WTC11 (cell line): ENCODE measurements around the gene CENPK. TPM values are rescaled to one million over a fixed set of nuclear protein-coding genes. Genes with fewer than 3 reads are reported as not detected.
A peak's percentile ranks its signal among the peaks of the same experiment; 100 is the strongest.
"Not testable (repeated sequence)": the region's sequence is repeated elsewhere in the genome, so short reads cannot be mapped to it uniquely, and the experiment has no call there.

Experiments
- ATAC-seq: fragments of 200-7000 bp; cut with Tn5 transposase; 2 replicates; pipeline ENCODE4 v1.10.0; 2021; ENCODE audit warnings: mild to moderate bottlenecking, moderate library complexity
- CTCF ChIA-PET: fragments of 300-600 bp; sonication (Branson Sonifier 250); formaldehyde crosslinking; loops from one replicate; lab custom pipeline; 2021; ENCODE audit warnings: antibody characterized with exemption; lab: Charles Lee
- POLR2A ChIA-PET: fragments of 350-600 bp; sonication (Branson Sonifier 250); formaldehyde crosslinking; loops from one replicate; lab custom pipeline; 2021; ENCODE audit warnings: antibody characterized with exemption; lab: Charles Lee
- DNase-seq: peaks from one replicate; pipeline ENCODE4 v3.0.0; 2021; ENCODE audit warnings: low spot score
- H3K27ac Mint-ChIP-seq: 2 replicates; pipeline ENCODE4 v1.8.0; 2021; ENCODE audit warnings: mixed read lengths
- H3K27me3 Mint-ChIP-seq: 2 replicates; pipeline ENCODE4 v1.8.0; 2021; ENCODE audit warnings: low read depth, mild to moderate bottlenecking, moderate library complexity, mixed read lengths
- H3K36me3 Mint-ChIP-seq: 2 replicates; pipeline ENCODE4 v1.8.0; 2021; ENCODE audit warnings: mixed read lengths
- H3K4me1 Mint-ChIP-seq: 2 replicates; pipeline ENCODE4 v1.8.0; 2022; ENCODE audit warnings: mixed read lengths
- H3K4me3 Mint-ChIP-seq: 2 replicates; pipeline ENCODE4 v1.8.0; 2021; ENCODE audit warnings: mild to moderate bottlenecking, moderate library complexity, mixed read lengths
- H3K9me3 Mint-ChIP-seq: 2 replicates; pipeline ENCODE4 v1.8.0; 2021; ENCODE audit warnings: mixed read lengths
- CBFB ChIP-seq: sonication (generic); formaldehyde crosslinking; IDR thresholded peaks from 2 replicates; pipeline ENCODE4 v1.8.1; 2022; ENCODE audit warnings: mild to moderate bottlenecking, low read depth, missing genetic modification reagents
- ELF4 ChIP-seq: sonication (generic); formaldehyde crosslinking; IDR thresholded peaks from 2 replicates; pipeline ENCODE4 v1.8.1; 2022; ENCODE audit warnings: low read depth, mild to moderate bottlenecking, moderate library complexity, missing genetic modification reagents
- EMX1 ChIP-seq: fragments of 250-450 bp; sonication (Bioruptor Pico); IDR thresholded peaks from 2 replicates; pipeline ENCODE4 v1.8.0; 2021; ENCODE audit warnings: mild to moderate bottlenecking
- ETV6 ChIP-seq: sonication (generic); formaldehyde crosslinking; IDR thresholded peaks from 2 replicates; pipeline ENCODE4 v1.8.1; 2022; ENCODE audit warnings: mild to moderate bottlenecking, missing genetic modification reagents
- JUN ChIP-seq: sonication (generic); formaldehyde crosslinking; IDR thresholded peaks from 2 replicates; pipeline ENCODE4 v1.8.0; 2023; ENCODE audit warnings: mild to moderate bottlenecking, missing genetic modification reagents
- MXD4 ChIP-seq: fragments of 250-450 bp; sonication (Bioruptor Pico); IDR thresholded peaks from 2 replicates; pipeline ENCODE4 v1.8.0; 2021; ENCODE audit warnings: mild to moderate bottlenecking, moderate library complexity, borderline replicate concordance
- MYBL2 ChIP-seq: sonication (generic); formaldehyde crosslinking; IDR thresholded peaks from 2 replicates; pipeline ENCODE4 v1.8.1; 2023; ENCODE audit warnings: mild to moderate bottlenecking, moderate library complexity, missing genetic modification reagents
- NFATC4 ChIP-seq: fragments of 250-450 bp; sonication (Bioruptor Pico); IDR thresholded peaks from 2 replicates; pipeline ENCODE4 v1.9.0; 2021; ENCODE audit warnings: mild to moderate bottlenecking
- NR2C2 ChIP-seq: sonication (generic); formaldehyde crosslinking; IDR thresholded peaks from 2 replicates; pipeline ENCODE4 v1.8.0; 2022; ENCODE audit warnings: mild to moderate bottlenecking, missing genetic modification reagents
- RELA ChIP-seq: sonication (generic); formaldehyde crosslinking; IDR thresholded peaks from 2 replicates; pipeline ENCODE4 v1.8.1; 2022; ENCODE audit warnings: missing genetic modification reagents, mild to moderate bottlenecking, borderline replicate concordance
- RORB ChIP-seq: fragments of 250-450 bp; sonication (Bioruptor Pico); IDR thresholded peaks from 2 replicates; pipeline ENCODE4 v1.9.0; 2021; ENCODE audit warnings: mild to moderate bottlenecking
- SP1 ChIP-seq: sonication (generic); formaldehyde crosslinking; conservative IDR thresholded peaks from 2 replicates; pipeline ENCODE4 v1.8.1; 2022; ENCODE audit warnings: missing genetic modification reagents
- TEAD4 ChIP-seq: sonication (generic); formaldehyde crosslinking; IDR thresholded peaks from 2 replicates; pipeline ENCODE4 v1.8.0; 2022; ENCODE audit warnings: mild to moderate bottlenecking, missing genetic modification reagents
- ZNF232 ChIP-seq: sonication (generic); formaldehyde crosslinking; IDR thresholded peaks from 2 replicates; pipeline ENCODE4 v1.8.0; 2022; ENCODE audit warnings: mild to moderate bottlenecking, missing genetic modification reagents
- ZSCAN18 ChIP-seq: fragments of 250-450 bp; sonication (Bioruptor Pico); IDR thresholded peaks from 2 replicates; pipeline ENCODE4 v2.1.2; 2022; ENCODE audit warnings: mild to moderate bottlenecking, moderate library complexity
- total RNA-seq: library from RNA; stranded (reverse); gene quantifications from 3 replicates; pipeline ENCODE4 v1.2.3, GENCODE V29; 2021
- TF ChIP-seq, protein P1 (sequence below): fragments of 200-600 bp; IDR thresholded peaks from 2 replicates; pipeline ENCODE4 v1.8.0; 2022; ENCODE audit warnings: antibody characterized with exemption
- TF ChIP-seq, protein P2 (sequence below): sonication (generic); formaldehyde crosslinking; IDR thresholded peaks from 2 replicates; pipeline ENCODE4 v1.8.1; 2023; ENCODE audit warnings: mild to moderate bottlenecking, moderate library complexity, missing genetic modification reagents
- TF ChIP-seq, protein P3 (sequence below): sonication (generic); formaldehyde crosslinking; IDR thresholded peaks from 2 replicates; pipeline ENCODE4 v1.8.0; 2022; ENCODE audit warnings: missing genetic modification reagents

The CENPK gene
- total RNA-seq, 1 experiment from 2014 or later: 37.5 TPM

GRCh38 chr5:65488038-65488687 lies 74.8 kb downstream of the CENPK start:
- H3K4me3 Mint-ChIP-seq, ATAC-seq, CTCF ChIA-PET, H3K27me3 Mint-ChIP-seq, H3K4me1 Mint-ChIP-seq, POLR2A ChIA-PET, H3K27ac Mint-ChIP-seq, H3K36me3 Mint-ChIP-seq, DNase-seq, H3K9me3 Mint-ChIP-seq: not testable (repeated sequence)
- TF ChIP-seq, protein P1, sequence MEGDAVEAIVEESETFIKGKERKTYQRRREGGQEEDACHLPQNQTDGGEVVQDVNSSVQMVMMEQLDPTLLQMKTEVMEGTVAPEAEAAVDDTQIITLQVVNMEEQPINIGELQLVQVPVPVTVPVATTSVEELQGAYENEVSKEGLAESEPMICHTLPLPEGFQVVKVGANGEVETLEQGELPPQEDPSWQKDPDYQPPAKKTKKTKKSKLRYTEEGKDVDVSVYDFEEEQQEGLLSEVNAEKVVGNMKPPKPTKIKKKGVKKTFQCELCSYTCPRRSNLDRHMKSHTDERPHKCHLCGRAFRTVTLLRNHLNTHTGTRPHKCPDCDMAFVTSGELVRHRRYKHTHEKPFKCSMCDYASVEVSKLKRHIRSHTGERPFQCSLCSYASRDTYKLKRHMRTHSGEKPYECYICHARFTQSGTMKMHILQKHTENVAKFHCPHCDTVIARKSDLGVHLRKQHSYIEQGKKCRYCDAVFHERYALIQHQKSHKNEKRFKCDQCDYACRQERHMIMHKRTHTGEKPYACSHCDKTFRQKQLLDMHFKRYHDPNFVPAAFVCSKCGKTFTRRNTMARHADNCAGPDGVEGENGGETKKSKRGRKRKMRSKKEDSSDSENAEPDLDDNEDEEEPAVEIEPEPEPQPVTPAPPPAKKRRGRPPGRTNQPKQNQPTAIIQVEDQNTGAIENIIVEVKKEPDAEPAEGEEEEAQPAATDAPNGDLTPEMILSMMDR: 0 out of 2 replicates have a peak, but pooled peaks have one; percentile 26

DNA sequence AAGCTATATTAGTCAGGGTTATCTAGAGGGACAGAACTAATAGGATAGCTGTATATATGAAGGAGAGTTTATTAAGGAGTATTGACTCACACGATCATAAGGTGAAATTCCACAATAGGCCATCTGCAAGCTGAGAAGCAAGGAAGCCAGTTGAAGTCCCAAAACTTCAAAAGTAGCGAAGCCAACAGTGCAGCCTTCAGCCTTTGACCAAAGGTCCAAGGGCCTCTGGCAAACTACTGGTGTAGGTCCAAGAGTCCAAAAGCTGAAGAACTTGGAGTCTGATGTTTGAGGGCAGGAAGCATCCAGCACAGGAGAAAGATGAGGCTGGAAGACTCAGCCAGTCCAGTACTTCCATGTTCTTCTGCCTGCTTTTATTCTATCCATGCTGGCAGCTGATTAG lies 76.2 kb downstream of the CENPK start:
- POLR2A ChIA-PET, DNase-seq, H3K9me3 Mint-ChIP-seq, H3K27ac Mint-ChIP-seq, ATAC-seq, H3K4me3 Mint-ChIP-seq, H3K27me3 Mint-ChIP-seq, H3K36me3 Mint-ChIP-seq: not testable (repeated sequence)
- CTCF ChIA-PET: interaction anchor here (0.7 kb wide), 1 partner anchor 676 kb away, joined by 3 read pairs; no protein-coding TSS in a partner anchor
- peaks cover 16% of the 10 kb centered on the region for H3K4me1 Mint-ChIP-seq

DNA sequence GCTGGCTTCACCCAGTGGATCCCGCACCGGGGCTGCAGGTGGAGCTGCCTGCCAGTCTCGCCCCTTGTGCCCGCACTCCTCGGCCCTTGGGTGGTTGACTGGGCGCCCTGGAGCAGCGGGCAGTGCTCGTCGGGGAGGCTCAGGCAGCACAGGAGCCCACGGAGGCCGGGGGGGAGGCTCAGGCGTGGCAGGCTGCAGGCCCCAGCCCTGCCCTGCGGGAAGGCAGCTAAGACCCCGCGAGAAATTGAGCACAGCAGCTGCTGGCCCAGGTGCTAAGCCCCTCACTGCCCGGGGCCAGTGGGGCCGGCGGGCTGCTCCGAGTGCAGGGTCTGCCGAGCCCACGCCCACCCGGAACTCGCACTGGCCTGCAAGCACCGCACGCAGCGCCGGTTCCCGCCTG lies 77.6 kb downstream of the CENPK start:
- H3K36me3 Mint-ChIP-seq: peaks cover 5% of the 10 kb centered on the region; the same call in 1 of the 2 replicates
- 0 out of 2 replicates have a peak, but pooled peaks cover 7% of the 10 kb centered on the region for H3K9me3 Mint-ChIP-seq
- no peak for ATAC-seq
- no peaks in the 10 kb centered on the region for H3K27me3 Mint-ChIP-seq
- no peak overlapping the region for H3K4me3 Mint-ChIP-seq
- no peak for TF ChIP-seq SP1 (CRISPR knock-in tag)
- TF ChIP-seq, protein P2, sequence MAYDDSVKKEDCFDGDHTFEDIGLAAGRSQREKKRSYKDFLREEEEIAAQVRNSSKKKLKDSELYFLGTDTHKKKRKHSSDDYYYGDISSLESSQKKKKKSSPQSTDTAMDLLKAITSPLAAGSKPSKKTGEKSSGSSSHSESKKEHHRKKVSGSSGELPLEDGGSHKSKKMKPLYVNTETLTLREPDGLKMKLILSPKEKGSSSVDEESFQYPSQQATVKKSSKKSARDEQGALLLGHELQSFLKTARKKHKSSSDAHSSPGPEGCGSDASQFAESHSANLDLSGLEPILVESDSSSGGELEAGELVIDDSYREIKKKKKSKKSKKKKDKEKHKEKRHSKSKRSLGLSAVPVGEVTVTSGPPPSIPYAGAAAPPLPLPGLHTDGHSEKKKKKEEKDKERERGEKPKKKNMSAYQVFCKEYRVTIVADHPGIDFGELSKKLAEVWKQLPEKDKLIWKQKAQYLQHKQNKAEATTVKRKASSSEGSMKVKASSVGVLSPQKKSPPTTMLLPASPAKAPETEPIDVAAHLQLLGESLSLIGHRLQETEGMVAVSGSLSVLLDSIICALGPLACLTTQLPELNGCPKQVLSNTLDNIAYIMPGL (CRISPR knock-in tag): 0 out of 2 replicates have a peak, but pooled peaks have one; percentile 33
- TF ChIP-seq, all 79 proteins: peak for 1
- H3K4me1 Mint-ChIP-seq: peaks cover 16% of the 10 kb centered on the region
- CTCF ChIA-PET: interaction anchor here (1.3 kb wide), 1 partner anchor 674 kb away, joined by 6 read pairs; no protein-coding TSS in a partner anchor
- no peak overlapping the region for H3K27ac Mint-ChIP-seq
- DNase-seq: no peak
- POLR2A ChIA-PET: no interaction called here

DNA sequence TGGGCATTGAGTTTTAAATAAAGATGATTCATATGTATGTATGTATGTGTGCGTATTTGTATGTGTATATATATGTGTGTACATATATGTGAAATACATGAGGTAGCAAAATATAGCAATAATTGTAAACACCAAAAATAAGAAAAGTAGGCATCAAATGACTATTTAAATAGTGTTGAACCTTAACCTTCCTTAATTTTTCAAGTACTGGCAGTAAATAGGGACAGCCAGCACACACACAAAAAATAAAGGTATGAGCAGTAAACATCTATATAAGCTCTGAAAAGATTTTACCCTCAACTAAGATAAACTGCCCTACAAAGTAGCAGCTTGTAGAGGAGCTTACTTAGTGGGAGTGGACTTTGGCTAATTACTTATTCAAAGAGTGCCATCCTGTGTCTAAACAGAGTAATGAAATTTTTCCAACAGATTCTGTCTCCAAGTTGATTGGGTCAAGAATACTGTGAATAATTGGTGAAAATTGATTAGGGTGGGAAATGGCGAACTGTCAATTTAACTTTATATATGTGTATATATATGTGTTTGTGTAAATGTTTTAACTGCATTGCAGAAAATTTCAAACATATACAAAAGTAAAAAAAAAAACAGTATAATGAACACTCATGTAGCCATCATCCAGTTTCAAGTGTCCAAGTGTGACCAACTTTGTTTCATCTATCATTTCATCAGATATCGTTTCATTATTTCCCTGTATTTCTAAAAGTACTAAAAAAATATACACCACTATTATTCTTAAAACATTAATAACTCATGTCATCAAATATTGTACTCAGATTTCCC lies 79.2 kb downstream of the CENPK start:
- ChIA-PET POLR2A (interaction anchor here (1.5 to 1.6 kb wide), 2 partner anchors 381 to 448 kb away, joined by 4 to 13 read pairs; no protein-coding TSS in a partner anchor), CTCF (interaction anchor here (0.6 to 4.4 kb wide), 26 partner anchors 9 to 847 kb away, joined by 3 to 66 read pairs (median 4); partner anchors contain the start of genes CENPK and PPWD1)
- no peak overlapping the region for H3K4me3 Mint-ChIP-seq
- no peaks in the 10 kb centered on the region for H3K27me3 Mint-ChIP-seq
- peaks cover 5% of the 10 kb centered on the region; the same call in 1 of the 2 replicates for H3K36me3 Mint-ChIP-seq
- no peak for DNase-seq
- peak overlapping the region; percentile 89 for H3K27ac Mint-ChIP-seq
- 0 out of 2 replicates have a peak, but pooled peaks cover 7% of the 10 kb centered on the region for H3K9me3 Mint-ChIP-seq
- H3K4me1 Mint-ChIP-seq: peaks cover 16% of the 10 kb centered on the region
- ATAC-seq: peak; percentile 38
- TF ChIP-seq ZNF232 (CRISPR knock-in tag) (no peak), ELF4 (CRISPR knock-in tag) (no peak), ETV6 (CRISPR knock-in tag) (no peak), NFATC4 (CRISPR knock-in tag) (no peak), MXD4 (CRISPR knock-in tag) (no peak), SP1 (CRISPR knock-in tag) (no peak), JUN (CRISPR knock-in tag) (no peak), RORB (no peak), EMX1 (CRISPR knock-in tag) (no peak), TEAD4 (CRISPR knock-in tag) (no peak), CBFB (CRISPR knock-in tag) (no peak), NR2C2 (CRISPR knock-in tag) (no peak), ZSCAN18 (CRISPR knock-in tag) (no peak), RELA (CRISPR knock-in tag) (no peak), MYBL2 (no peak)
- TF ChIP-seq, protein P3, sequence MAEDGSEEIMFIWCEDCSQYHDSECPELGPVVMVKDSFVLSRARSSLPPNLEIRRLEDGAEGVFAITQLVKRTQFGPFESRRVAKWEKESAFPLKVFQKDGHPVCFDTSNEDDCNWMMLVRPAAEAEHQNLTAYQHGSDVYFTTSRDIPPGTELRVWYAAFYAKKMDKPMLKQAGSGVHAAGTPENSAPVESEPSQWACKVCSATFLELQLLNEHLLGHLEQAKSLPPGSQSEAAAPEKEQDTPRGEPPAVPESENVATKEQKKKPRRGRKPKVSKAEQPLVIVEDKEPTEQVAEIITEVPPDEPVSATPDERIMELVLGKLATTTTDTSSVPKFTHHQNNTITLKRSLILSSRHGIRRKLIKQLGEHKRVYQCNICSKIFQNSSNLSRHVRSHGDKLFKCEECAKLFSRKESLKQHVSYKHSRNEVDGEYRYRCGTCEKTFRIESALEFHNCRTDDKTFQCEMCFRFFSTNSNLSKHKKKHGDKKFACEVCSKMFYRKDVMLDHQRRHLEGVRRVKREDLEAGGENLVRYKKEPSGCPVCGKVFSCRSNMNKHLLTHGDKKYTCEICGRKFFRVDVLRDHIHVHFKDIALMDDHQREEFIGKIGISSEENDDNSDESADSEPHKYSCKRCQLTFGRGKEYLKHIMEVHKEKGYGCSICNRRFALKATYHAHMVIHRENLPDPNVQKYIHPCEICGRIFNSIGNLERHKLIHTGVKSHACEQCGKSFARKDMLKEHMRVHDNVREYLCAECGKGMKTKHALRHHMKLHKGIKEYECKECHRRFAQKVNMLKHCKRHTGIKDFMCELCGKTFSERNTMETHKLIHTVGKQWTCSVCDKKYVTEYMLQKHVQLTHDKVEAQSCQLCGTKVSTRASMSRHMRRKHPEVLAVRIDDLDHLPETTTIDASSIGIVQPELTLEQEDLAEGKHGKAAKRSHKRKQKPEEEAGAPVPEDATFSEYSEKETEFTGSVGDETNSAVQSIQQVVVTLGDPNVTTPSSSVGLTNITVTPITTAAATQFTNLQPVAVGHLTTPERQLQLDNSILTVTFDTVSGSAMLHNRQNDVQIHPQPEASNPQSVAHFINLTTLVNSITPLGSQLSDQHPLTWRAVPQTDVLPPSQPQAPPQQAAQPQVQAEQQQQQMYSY (CRISPR knock-in tag): no peak
